HG03097 (cell line): ENCODE data around the gene FAM98A.
A peak's percentile ranks its signal among the peaks of the same experiment; 100 is the strongest.

Source experiments
- ATAC-seq: cut with Tn5 transposase; IDR thresholded peaks from one replicate; pipeline ENCODE4 v1.9.1; 2021; ENCODE audit not compliant: unreplicated experiment, low FRiP score

Gene FAM98A

DNA sequence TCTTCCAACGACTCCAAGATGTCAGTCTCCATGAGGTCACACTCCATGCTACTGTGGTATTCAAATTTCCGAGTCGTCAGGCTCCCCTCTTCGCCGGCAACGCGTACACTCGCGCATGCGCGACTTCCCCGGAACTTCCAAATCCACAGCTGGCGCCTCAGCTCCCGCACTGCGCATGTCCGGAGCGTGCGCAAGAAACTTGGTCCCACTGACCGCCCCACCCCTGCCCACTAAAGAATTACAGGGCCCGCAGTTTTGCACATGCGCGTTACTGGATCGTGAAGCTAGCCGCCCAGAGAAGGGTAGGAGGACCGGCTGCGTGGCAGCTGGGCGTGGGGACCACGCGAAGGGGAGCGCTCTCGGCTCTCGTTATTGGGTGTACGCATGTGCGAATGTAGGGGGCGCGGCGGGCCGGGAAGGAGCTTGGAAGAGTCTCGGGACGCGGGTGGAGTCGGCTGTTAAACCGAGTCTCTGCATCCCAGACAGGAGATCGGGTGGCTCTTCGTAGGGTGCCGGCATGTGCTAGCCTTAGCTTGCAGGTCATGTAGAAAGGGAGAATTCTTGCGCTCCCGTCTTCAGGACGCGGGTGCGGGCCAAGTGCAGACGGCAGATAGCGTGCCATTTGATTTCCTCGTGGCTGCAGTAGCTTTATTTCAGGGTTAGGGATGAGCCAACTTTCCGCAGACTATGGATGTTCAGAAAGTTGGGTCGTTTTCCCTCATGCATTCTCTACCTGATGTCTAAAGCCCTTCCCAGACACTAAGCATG is at the start of gene FAM98A:
Gene FAM98A, minus strand, starts transcription at position 125 of the 768 bp plus-strand sequence. Its CDS starts 78 bp downstream, at position 47.
- ATAC-seq, result peak; percentile 94

GRCh38 chr2:33645861-33646260 is 46.8 kb upstream of the FAM98A start:
- no peak for ATAC-seq

DNA sequence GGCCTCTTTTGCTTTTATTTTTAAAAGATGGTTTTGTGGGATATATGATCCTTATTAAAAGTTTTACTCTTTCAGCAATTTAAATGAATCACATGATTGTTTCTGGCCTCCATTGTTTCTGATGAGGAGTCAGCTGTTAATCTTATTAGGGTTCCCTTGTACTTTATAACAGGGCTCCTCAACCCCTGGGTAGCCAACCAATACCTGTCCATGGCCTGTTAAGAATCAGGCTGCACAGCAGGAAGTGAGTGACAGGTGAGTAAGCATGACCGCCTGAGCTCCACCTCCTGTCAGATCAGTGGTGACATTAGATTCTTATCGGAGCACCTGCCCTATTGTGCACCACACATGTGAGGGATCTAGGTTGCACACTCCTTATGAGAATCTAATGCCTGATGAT is 45.1 kb upstream of the FAM98A start:
- ATAC-seq, result no peak

DNA sequence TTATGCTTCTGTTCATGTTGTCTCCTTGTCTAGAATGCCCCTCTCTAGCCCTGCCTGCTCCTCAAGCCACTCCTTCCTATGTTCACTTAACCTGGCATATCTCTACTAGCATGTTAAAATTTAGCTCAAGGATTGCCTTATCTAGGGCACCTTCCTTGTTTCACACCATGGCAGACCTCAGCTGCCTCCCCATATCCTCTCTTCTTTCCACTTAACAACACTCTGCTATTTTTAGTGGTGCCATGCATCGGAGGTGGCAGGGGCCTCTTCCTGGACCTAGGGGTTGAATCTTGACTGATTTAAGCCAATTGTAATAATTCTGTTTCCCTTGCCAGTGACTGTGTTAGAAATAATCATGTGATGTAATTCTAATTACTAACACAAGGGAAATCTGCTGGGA is 36.9 kb upstream of the FAM98A start:
- no peak for ATAC-seq

DNA sequence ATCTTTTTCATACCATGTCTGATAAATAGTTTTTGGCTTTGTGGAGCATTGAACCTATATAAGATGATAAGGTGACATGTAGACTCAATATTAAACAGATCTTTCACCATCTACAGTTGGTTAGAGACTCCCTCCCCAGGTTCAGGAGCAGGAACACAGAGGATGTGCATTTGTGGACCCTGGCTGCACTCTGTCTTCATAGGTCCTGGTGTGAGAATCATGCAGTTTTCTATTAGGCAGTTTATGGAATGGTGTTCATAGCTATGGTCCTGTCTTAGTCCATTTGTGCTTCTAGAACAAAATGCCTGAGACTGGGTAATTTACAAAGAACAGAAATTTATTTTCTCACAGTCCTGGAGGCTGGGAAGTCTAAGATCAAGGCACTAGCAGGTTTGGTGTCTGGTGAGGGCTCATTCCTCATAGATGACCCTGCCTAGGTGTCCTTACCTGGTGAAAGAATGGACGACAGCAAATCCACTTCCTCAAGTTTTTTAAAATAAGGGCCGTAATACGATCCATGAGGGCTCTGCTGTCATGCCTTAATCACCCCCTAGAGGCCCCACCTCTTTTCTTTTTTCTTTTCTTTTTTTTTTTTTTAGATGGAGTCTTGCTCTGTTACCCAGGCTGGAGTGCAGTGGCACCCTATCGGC is 35.3 kb upstream of the FAM98A start:
- no peak for ATAC-seq

DNA sequence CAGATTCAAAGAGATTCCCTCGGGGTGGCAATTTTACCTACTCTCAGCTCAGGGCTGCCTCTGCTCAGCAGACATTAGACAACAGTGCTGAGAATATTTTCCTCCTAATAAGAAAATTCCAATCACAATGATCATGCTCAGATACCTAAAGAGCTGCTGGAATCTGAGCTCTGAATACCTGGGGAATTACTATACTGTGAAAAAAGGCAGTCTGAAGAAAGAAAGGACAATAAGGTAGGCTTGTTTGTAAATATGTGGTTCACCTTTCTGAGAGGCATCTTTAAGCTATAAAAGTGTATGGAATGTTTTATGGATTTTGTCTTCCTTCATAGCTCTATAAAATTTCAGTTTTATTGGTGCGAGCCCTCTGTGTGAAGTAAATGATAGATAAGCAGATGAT is 34.2 kb upstream of the FAM98A start:
- no peak for ATAC-seq

DNA sequence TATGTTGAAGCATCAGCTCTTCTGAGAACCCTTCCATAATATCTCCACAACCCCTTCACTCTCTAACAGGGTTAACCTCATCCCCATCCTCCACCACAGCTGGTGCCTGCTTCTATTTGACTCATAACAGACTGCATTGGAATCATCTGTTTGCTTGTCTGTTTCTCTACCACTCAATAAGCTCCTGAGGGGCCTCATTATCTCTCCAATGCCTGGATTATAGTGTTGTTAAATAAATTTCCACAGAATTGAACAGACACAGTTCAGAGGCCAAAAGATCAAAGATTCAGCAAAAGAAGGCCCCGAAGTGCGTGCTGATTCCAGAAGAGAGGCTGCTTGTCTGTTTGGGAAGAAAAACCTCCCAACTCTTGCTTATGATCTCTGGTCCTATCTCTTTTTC is 33.7 kb upstream of the FAM98A start:
- ATAC-seq, result no peak

- no peak for ATAC-seq
Measured at GRCh38 chr2:33628031-33628827, 29.1 kb upstream of the FAM98A start.

DNA sequence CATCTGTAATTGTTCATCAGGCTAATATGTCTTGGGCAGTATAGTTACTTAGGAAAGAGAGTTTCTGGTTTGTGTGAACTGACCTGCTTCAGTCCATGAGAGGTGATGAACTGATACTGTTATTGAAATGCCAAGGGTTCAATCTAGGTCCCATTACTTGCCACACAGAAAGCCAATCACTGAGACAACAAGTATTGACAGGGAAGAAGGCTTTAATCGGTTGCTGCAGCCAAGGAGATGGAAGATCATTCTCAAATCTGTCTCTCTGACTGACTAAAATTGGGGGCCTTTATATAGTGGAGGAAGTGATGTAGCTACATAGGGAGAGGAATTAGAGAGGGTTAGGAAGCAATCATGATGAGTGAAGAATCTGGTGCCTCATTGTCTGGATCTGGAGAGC is 19.9 kb upstream of the FAM98A start:
- no peak for ATAC-seq

- no peak for ATAC-seq
Measured at GRCh38 chr2:33617989-33618388, 18.9 kb upstream of the FAM98A start.

DNA sequence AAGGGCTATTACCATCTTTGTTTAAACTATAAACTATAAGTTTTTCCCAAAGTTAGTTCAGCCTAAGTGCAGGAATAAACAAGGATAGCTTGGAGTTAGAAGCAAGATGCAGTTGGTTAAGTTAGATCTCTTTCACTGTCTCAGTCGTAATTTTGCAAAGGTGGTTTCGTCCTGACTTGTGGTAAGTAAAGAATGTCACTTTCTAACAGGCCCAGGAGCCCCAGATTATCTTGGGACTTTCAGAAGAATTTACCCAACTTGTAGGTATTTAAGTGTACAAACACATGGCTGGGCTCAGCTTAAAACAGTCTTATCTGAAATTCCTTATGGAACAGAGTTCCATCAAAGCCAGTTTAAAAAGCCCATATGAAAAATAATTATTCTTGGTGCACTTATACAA is 18.3 kb upstream of the FAM98A start:
- no peak for ATAC-seq

GRCh38 chr2:33616873-33617272 is 17.8 kb upstream of the FAM98A start:
- no peak for ATAC-seq

DNA sequence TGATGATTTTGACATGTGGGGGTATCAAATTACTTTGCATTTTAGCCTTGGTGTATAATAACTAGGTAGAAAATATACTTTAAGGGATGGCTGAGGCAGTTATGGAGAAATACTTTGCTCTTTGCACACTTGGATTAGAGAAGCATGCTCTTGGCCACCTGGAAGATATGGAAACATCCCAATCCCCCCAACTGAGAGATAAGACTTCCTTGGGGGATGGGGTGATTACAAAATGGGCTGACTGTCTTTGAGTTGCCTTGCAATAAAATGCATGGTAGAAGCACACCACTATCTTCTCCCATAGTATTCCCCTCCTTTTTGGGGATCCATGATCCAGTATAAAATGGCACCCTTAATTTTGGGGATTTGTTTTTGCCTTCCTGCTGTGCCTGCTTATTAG is 15.1 kb upstream of the FAM98A start:
- no peak for ATAC-seq

GRCh38 chr2:33607905-33608304 is 8.8 kb upstream of the FAM98A start:
- no peak for ATAC-seq

- no peak for ATAC-seq
Measured at GRCh38 chr2:33607251-33607721, 8.2 kb upstream of the FAM98A start.

- no peak for ATAC-seq
Measured at GRCh38 chr2:33606622-33607021, 7.5 kb upstream of the FAM98A start.

DNA sequence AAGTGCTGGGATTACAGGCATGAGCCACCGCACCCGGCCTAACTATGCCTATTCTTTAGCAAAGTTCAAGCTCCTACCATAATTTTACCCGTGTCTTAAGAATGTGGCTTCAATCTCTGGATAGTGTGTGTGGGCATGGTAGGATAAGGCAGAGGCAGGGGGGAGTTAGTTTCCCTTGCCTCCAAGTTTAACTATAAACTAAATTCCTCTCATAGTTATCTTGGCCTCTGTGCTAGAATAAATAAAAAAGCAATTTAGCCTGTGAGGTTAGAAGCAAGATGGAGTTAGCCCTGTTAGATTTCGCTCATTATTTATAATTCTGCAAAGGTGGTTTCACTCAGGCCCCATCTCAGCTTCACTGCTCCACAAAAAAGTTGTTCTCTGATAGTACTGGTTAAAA is 7.0 kb upstream of the FAM98A start:
- ATAC-seq, result no peak

DNA sequence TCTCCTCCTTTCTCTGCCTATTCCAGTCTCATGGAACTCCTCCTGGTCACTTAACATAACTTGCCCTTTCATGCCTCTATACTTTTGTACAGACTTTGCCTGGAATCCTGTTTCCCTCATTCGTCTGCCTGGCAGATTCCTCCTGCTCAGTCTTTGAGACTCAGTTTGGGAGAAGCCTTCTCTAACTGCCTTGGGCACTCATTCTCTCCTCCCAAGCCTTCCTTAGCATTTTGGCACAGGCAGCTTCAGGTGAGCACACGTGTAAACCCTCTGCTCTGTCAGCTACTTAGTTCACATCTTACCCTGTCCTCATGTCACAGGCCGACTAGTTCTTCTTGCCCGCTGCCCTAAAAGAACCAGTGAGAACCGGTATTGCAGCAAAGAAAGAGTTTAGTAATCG is 6.0 kb upstream of the FAM98A start:
- no peak for ATAC-seq

- ATAC-seq, result no peak
Measured at GRCh38 chr2:33603416-33603815, 4.3 kb upstream of the FAM98A start.

DNA sequence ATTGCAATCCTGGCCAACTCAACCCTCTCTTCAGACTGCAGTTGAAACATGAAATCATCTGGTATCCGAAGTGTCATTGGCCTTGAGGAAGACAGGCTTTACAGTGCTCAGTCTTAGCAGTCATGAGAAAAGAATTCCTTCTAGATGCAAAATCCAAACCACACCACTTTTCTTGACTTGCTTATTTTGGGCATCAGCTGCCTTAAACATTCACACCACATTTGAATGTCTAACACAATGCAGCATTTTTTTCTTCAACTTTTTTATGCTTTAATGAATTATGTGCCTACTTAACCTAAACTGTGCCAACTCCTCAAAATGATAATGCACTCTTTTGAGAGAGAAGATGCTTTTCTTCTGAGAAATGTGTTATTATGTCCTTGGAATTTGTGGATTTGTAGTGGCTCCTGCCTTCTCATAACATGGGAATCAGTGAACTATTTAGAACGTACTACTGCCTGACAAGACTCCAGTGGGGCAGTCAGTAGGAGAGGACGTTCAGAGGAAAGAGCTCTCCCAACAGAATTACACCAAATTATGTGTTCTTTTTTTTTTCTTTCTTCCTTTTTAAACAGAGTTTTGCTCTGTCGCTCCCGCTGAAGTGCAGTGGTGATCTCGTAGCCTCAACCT is 3.2 kb upstream of the FAM98A start:
- ATAC-seq, result no peak

DNA sequence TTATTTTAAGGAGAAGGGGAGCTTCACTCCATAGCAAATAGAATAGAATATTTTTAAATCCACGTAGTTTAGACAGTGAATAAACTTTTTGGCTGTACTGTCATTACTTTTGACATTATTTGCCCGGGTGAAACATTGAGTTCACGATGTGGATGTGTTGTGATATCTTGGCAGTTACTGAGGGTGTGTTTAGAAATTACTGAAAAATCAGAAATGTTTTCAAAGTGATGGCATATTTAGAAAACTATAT is 769 bp upstream of the FAM98A start:
- ATAC-seq, result no peak
